ENCODE results near the gene SETD3. TPM values are rescaled to one million over a fixed set of nuclear protein-coding genes. Genes with fewer than 3 reads are reported as not detected.

Gene SETD3
- total and polyA plus RNA-seq, 2 experiments from 2014 or later: 40.7 to 68.0 TPM

DNA sequence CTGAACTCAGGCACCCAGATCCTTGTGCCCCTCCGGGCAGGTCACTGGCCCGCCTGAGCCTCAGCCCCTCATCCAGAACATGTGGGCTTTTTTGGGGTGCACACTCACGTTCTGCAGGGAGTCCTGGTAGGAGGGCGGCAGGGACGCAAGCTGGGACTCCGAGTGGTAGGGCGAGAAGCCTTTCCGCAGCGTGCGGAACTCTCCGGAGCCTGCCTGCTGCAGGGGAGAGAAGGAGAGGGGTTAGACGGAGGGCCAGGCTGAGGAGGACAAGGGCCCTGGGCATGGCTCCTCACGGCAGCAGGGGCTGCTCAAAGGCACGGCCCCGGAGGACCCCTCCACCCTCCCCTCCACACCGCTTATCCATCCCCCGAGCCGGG lies 41.4 kb upstream of the SETD3 start (continued):
- TF ChIP-seq, protein P1, sequence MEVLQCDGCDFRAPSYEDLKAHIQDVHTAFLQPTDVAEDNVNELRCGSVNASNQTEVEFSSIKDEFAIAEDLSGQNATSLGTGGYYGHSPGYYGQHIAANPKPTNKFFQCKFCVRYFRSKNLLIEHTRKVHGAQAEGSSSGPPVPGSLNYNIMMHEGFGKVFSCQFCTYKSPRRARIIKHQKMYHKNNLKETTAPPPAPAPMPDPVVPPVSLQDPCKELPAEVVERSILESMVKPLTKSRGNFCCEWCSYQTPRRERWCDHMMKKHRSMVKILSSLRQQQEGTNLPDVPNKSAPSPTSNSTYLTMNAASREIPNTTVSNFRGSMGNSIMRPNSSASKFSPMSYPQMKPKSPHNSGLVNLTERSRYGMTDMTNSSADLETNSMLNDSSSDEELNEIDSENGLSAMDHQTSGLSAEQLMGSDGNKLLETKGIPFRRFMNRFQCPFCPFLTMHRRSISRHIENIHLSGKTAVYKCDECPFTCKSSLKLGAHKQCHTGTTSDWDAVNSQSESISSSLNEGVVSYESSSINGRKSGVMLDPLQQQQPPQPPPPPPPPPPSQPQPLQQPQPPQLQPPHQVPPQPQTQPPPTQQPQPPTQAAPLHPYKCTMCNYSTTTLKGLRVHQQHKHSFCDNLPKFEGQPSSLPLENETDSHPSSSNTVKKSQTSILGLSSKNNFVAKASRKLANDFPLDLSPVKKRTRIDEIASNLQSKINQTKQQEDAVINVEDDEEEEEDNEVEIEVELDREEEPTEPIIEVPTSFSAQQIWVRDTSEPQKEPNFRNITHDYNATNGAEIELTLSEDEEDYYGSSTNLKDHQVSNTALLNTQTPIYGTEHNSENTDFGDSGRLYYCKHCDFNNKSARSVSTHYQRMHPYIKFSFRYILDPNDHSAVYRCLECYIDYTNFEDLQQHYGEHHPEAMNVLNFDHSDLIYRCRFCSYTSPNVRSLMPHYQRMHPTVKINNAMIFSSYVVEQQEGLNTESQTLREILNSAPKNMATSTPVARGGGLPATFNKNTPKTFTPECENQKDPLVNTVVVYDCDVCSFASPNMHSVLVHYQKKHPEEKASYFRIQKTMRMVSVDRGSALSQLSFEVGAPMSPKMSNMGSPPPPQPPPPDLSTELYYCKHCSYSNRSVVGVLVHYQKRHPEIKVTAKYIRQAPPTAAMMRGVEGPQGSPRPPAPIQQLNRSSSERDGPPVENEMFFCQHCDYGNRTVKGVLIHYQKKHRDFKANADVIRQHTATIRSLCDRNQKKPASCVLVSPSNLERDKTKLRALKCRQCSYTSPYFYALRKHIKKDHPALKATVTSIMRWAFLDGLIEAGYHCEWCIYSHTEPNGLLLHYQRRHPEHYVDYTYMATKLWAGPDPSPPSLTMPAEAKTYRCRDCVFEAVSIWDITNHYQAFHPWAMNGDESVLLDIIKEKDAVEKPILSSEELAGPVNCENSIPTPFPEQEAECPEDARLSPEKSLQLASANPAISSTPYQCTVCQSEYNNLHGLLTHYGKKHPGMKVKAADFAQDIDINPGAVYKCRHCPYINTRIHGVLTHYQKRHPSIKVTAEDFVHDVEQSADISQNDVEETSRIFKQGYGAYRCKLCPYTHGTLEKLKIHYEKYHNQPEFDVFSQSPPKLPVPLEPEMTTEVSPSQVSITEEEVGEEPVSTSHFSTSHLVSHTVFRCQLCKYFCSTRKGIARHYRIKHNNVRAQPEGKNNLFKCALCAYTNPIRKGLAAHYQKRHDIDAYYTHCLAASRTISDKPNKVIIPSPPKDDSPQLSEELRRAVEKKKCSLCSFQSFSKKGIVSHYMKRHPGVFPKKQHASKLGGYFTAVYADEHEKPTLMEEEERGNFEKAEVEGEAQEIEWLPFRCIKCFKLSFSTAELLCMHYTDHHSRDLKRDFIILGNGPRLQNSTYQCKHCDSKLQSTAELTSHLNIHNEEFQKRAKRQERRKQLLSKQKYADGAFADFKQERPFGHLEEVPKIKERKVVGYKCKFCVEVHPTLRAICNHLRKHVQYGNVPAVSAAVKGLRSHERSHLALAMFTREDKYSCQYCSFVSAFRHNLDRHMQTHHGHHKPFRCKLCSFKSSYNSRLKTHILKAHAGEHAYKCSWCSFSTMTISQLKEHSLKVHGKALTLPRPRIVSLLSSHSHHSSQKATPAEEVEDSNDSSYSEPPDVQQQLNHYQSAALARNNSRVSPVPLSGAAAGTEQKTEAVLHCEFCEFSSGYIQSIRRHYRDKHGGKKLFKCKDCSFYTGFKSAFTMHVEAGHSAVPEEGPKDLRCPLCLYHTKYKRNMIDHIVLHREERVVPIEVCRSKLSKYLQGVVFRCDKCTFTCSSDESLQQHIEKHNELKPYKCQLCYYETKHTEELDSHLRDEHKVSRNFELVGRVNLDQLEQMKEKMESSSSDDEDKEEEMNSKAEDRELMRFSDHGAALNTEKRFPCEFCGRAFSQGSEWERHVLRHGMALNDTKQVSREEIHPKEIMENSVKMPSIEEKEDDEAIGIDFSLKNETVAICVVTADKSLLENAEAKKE (CRISPR knock-in tag; IDR thresholded peaks at IDR 0.05): no peak
- TF ChIP-seq, protein P2, sequence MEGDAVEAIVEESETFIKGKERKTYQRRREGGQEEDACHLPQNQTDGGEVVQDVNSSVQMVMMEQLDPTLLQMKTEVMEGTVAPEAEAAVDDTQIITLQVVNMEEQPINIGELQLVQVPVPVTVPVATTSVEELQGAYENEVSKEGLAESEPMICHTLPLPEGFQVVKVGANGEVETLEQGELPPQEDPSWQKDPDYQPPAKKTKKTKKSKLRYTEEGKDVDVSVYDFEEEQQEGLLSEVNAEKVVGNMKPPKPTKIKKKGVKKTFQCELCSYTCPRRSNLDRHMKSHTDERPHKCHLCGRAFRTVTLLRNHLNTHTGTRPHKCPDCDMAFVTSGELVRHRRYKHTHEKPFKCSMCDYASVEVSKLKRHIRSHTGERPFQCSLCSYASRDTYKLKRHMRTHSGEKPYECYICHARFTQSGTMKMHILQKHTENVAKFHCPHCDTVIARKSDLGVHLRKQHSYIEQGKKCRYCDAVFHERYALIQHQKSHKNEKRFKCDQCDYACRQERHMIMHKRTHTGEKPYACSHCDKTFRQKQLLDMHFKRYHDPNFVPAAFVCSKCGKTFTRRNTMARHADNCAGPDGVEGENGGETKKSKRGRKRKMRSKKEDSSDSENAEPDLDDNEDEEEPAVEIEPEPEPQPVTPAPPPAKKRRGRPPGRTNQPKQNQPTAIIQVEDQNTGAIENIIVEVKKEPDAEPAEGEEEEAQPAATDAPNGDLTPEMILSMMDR (conservative IDR thresholded peaks at IDR 0.05; ENCODE audit: low read depth in 2 of 2): no peak

DNA sequence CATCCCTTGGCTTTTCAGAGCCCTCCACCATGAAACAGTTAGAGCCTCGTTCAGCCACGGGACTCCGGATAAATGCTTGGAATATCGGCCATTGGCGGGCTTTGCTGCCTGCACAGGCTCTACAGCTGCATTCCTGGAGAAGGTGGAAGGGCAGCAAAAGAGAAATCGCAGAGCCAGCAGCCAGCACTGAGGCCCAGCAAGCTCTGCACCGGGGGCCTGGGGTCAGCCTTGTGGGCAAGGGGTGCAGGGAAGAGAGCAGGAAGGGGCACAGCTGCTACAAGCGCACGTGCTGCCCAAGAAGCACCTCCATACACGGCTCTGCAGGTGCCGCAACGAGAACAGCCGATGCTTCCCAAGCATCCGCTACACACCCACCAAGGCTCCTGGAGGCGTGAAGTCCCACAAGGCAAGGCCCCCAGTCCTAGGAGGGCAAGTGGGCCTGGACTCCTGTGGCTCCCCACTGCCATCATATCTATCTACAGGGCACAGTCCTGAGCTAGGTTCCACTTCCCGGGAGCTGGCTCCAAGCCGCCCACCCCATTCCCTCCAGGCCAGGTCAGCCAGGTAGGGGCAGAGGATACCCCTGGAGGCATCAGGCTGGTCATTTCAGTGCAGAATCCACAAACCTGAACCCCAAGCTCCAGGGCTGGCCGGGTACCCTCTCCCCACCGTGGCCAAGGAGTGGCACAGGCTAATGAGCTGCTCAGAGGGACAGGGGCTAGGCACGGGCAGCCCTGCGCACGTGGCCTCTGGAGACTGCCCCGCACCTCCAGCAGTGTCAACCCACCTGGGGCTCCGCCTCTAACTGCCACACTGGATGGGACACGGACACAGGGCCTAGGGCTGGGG lies 40.7 kb upstream of the SETD3 start:
- 0 out of 2 replicates have a peak, but pooled peaks cover 8% of the 10 kb centered on the region for H3F3A ChIP-seq (replicated peaks; ENCODE audit: low read depth)
- H3K9me2 ChIP-seq (ENCODE audit: insufficient read depth): no peaks in the 10 kb centered on the region
- no peak overlapping the region for H3K4me2 ChIP-seq
- no peaks in the 10 kb centered on the region; the same call in 1 of the 2 replicates for H4K20me1 ChIP-seq (replicated peaks; ENCODE audit: insufficient read depth)
- no peaks in the 10 kb centered on the region for H3K36me3 ChIP-seq (ENCODE audit: insufficient read depth)
- Mint-ChIP-seq H3K4me3 (no peak overlapping the region), H3K27ac (no peak overlapping the region), H3K27me3 (ENCODE audit: insufficient read depth, low read depth, poor library complexity) (peaks cover 11% of the 10 kb centered on the region), H3K36me3 (ENCODE audit: low read depth) (no peaks in the 10 kb centered on the region; the same call in 2 of the 3 replicates), H3K9me3 (no peaks in the 10 kb centered on the region), H3K4me1 (peaks cover 38% of the 10 kb centered on the region)
- H3K4me3 ChIP-seq: no peak overlapping the region
- H3K79me2 ChIP-seq (replicated peaks; ENCODE audit: insufficient read depth): no peaks in the 10 kb centered on the region
- H3K27ac ChIP-seq (ENCODE audit: low read depth): no peak overlapping the region
- ATAC-seq (no peak), DNase-seq (ENCODE audit: low spot score) (no peak)
- peaks cover 33% of the 10 kb centered on the region for H3K4me1 ChIP-seq (ENCODE audit: insufficient read depth)
- no peak overlapping the region for H2AFZ ChIP-seq
- H3K27me3 ChIP-seq (ENCODE audit: insufficient read depth): no peaks in the 10 kb centered on the region
- no peak for TF ChIP-seq CREB1 (CRISPR knock-in tag; IDR thresholded peaks at IDR 0.05; ENCODE audit: low read depth)
- TF ChIP-seq POLR2AphosphoS5 (IDR thresholded peaks at IDR 0.05; ENCODE audit: low read depth): no peak
- TF ChIP-seq, protein P2 (conservative IDR thresholded peaks at IDR 0.05; ENCODE audit: low read depth in 2 of 2): no peak
- TF ChIP-seq EZH2phosphoT487 (IDR thresholded peaks at IDR 0.05; ENCODE audit: unreplicated experiment): no peak
- TF ChIP-seq, protein P3, sequence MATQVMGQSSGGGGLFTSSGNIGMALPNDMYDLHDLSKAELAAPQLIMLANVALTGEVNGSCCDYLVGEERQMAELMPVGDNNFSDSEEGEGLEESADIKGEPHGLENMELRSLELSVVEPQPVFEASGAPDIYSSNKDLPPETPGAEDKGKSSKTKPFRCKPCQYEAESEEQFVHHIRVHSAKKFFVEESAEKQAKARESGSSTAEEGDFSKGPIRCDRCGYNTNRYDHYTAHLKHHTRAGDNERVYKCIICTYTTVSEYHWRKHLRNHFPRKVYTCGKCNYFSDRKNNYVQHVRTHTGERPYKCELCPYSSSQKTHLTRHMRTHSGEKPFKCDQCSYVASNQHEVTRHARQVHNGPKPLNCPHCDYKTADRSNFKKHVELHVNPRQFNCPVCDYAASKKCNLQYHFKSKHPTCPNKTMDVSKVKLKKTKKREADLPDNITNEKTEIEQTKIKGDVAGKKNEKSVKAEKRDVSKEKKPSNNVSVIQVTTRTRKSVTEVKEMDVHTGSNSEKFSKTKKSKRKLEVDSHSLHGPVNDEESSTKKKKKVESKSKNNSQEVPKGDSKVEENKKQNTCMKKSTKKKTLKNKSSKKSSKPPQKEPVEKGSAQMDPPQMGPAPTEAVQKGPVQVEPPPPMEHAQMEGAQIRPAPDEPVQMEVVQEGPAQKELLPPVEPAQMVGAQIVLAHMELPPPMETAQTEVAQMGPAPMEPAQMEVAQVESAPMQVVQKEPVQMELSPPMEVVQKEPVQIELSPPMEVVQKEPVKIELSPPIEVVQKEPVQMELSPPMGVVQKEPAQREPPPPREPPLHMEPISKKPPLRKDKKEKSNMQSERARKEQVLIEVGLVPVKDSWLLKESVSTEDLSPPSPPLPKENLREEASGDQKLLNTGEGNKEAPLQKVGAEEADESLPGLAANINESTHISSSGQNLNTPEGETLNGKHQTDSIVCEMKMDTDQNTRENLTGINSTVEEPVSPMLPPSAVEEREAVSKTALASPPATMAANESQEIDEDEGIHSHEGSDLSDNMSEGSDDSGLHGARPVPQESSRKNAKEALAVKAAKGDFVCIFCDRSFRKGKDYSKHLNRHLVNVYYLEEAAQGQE (IDR thresholded peaks at IDR 0.05; ENCODE audit: unreplicated experiment): no peak
- TF ChIP-seq, protein P4, sequence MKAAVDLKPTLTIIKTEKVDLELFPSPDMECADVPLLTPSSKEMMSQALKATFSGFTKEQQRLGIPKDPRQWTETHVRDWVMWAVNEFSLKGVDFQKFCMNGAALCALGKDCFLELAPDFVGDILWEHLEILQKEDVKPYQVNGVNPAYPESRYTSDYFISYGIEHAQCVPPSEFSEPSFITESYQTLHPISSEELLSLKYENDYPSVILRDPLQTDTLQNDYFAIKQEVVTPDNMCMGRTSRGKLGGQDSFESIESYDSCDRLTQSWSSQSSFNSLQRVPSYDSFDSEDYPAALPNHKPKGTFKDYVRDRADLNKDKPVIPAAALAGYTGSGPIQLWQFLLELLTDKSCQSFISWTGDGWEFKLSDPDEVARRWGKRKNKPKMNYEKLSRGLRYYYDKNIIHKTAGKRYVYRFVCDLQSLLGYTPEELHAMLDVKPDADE (IDR thresholded peaks at IDR 0.05): no peak
